GM19324 (cell line): ENCODE data around the gene SCIN.
"Not testable (repeated sequence)": the region's sequence is repeated elsewhere in the genome, so short reads cannot be mapped to it uniquely, and the experiment has no call there.

Source experiments
- ATAC-seq: cut with Tn5 transposase; IDR thresholded peaks from one replicate; pipeline ENCODE4 v1.9.1; 2021; ENCODE audit warnings: mild to moderate bottlenecking, moderate library complexity; ENCODE audit not compliant: unreplicated experiment, low FRiP score

The SCIN gene

DNA sequence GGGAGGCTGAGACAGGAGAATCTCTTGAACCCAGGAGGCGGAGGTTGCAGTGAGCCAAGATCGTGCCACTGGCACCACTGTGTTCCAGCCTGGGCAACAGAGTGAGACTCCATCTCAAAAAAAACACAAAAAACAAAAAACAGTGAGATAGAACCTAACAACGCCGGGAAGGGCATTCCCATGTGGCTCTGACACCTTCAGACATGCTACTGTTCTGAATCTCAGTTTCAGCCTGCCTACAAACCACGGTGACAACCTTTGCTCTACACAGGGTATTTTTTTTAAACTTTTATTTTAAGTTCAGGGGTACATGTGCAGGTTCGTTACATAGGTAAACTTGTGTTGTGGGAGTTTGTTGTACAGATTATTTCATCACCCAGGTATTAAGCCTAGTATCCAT is 74.7 kb downstream of the SCIN start:
- ATAC-seq: not testable (repeated sequence)

GRCh38 chr7:12646139-12646538 is 75.6 kb downstream of the SCIN start:
- ATAC-seq: no peak

DNA sequence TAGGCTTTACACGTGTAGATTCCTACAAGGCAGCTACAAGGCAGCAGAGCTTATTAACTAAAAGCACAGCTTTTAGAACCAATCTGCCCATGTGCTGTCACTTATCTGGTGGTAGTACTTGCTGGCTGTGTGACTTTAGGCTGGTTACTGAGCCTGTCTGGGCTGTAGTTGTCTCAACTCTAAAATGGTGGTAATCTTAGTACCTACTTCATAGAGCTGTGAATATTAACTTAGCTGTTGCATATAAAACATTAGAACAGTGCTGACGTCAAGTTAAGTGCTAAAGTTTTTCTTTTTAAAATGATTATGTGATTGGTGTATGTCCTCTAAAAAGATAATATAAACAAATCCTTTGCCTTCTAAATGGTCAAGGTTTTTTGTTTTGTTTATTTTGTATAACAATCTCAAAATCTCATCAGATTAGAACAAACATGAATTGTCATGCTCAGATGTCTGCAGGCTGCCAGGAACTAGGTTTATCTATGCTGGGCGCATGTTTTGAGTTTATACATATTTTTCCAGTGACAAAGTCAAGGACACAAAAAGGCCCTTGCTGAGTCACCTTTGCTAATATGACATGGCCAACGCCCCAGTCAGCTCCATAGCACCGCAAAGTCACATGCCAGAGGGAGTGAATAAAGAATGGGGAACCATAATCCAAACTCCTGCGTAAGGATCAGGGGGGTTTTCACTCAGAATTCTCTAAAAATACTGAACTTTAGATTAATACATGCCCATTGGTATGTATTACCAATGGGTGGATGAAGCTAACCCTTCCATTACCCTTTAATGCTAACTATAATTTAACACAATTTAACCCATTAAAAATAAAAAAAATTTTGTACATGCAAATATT is 77.1 kb downstream of the SCIN start:
- ATAC-seq: no peak

- no peak for ATAC-seq
Observed at GRCh38 chr7:12648704-12649261, 78.3 kb downstream of the SCIN start.

- no peak for ATAC-seq
Observed at GRCh38 chr7:12649348-12649747, 78.8 kb downstream of the SCIN start.

DNA sequence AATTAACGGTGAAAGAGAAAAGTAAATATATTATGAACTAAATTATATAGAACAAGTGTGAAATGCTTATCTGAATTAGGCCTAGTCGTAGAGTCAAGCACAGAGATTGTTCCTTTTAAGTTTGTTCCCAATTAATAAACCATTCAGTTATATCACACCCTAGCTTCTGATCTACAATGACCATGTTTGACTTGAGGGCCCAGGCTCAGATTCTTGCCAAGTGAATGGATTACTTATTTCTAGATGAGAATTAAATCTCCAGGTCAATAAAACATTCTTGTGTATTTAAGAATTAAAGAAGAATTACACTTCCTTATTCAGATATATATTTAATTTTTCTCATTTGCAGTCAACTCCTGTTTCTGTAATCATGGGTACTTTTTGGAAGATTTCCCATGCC is 79.6 kb downstream of the SCIN start:
- ATAC-seq: no peak

DNA sequence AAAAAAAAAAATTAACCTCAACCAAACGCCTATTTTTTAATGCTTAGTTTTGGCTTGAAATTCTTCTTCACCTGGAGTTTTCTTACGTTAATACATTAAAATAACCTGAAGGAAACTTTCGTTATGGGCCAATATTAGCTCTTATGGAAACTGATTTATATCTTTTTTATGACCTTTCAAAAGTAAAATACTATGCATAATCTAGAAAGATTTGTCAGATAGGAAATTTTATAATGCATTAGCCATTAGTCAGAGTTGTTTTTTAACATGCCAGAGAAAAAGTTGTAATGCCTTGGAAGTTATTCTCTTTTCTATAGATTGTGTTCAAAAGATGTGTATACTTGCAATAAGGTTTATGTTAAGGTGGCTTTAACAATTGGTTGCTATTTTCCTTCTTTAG is 82.6 kb downstream of the SCIN start:
- no peak for ATAC-seq

- ATAC-seq: no peak
Observed at GRCh38 chr7:12653518-12653917, 83.0 kb downstream of the SCIN start.

- no peak for ATAC-seq
Observed at GRCh38 chr7:12655161-12655560, 84.6 kb downstream of the SCIN start.

- not testable (repeated sequence) for ATAC-seq
Observed at GRCh38 chr7:12660423-12660822, 89.9 kb downstream of the SCIN start.

GRCh38 chr7:12660986-12661385 is 90.5 kb downstream of the SCIN start:
- not testable (repeated sequence) for ATAC-seq

GRCh38 chr7:12661581-12661980 is 91.1 kb downstream of the SCIN start:
- no peak for ATAC-seq

GRCh38 chr7:12670000-12670729 is 99.6 kb downstream of the SCIN start:
- ATAC-seq: no peak

- ATAC-seq: no peak
Observed at GRCh38 chr7:12670743-12671520, 100.4 kb downstream of the SCIN start.

DNA sequence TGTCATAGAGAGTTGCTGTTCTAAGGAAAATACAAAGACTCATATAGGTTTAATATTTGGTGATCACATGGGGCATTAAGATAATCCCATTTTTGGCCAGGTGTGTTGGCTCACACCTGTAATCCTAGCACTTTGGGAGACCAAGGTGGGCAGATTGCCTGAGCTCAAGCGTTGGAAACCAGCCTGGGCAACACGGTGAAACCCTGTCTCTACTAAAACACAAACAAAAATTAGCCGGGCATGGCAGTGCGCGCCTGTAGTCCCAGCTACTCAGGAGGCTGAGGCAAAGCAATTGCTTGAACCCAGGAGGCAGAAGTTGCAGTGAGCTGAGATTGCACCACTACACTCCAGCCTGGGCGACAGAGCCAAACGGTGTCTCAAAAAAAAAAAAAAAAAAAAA is 102.9 kb downstream of the SCIN start:
- ATAC-seq: not testable (repeated sequence)

- no peak for ATAC-seq
Observed at GRCh38 chr7:12674053-12674452, 103.5 kb downstream of the SCIN start.

GRCh38 chr7:12674861-12675260 is 104.3 kb downstream of the SCIN start:
- ATAC-seq: no peak

DNA sequence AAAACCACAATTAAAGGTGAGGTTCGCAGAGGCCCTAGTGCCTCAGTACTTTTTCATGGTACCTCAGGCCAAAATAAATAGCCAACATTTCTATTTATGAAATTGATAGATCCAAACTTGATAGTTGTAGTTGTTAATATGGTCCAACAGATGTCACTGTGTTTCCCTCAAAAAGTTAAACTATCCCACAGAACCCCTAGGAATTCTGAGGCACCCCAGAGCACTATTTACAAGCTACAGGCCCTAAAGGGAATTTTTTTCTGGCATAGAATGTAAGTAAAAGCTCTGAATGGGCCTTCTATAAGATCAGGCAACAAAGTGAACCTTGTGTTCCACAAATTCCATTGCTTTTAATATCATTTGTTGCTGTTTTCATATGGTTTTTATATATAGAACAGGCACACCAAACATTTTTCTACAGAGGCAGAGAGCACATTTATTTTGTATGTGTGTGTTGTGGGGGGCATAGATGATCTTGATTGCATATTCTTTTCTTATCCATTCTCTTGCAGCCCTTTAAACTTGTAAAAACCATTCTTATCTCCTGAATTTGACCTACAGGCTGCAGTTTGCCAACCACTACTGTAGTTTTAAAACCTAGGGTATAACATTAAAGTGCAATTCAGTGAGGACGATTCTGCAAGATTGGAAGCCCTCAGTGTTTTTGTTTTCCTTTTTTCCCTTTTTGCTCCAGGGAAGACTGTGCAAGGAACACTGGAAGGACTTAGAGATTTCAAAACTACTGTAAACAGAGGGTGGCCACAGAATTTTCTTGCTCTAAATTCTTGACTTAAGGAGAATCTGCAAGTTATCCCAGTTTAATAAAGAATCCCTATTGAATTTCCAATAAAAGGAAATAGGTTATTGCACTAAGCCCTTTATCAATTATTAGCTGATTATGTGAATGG is 113.4 kb downstream of the SCIN start:
- ATAC-seq: no peak

GRCh38 chr7:12684733-12685132 is 114.2 kb downstream of the SCIN start:
- no peak for ATAC-seq

DNA sequence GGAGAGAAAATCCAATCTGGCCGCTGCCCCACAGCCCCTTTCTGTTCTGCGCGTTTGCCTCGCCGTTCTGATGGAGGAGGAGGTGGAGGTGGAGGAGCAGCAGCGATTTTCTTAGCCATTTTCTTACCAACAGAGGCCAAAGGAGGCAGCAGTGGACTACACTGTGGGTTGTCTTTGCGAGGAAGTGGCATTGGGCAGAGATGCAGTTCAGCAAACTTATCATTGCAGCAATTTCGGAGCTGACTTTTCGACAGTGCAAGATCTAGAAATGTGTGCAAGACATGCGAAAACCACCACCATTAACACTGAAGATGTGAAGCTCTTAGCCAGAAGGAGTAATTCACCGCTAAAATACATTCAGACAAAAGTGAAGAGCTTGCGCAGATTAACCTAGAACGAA is 115.0 kb downstream of the SCIN start:
- no peak for ATAC-seq
